Fibroblast of skin of left biceps (primary cell): ENCODE data around the gene ABHD6.
"Not testable (repeated sequence)": the region's sequence is repeated elsewhere in the genome, so short reads cannot be mapped to it uniquely, and the experiment has no call there.

Experiments
- DNase-seq, 2 experiments: peaks; one replicate each; pipeline ENCODE4 v3.0.0-alpha.2; 2013; ENCODE audit warnings: low read depth in 2 of 2

The ABHD6 gene

DNA sequence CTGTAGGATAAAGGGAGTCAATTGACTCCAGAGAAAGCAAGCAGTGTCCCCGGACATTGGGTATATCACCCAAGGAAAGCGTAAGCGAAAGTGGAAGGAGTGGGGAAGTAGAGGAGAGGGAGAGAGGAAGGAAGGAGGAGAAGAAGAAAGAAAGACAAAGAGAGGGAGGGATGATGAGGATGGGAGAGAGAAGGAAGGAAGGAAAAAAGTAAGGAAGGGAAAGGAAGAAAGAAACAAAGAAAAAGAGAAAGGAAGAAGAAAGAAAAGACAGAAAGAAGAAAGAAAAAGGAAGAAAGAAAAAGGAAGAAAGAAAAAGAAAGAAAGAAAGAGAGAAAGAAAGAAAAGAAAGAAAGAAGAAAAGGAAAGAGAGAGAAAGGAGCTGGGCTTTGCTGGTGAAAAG lies 27.7 kb upstream of the ABHD6 start:
- DNase-seq = no peak

GRCh38 chr3:58210761-58211460 lies 26.7 kb upstream of the ABHD6 start, which contains the start of gene DNASE1L3:
TSS of gene DNASE1L3 (minus strand) at chr3:58210972. CDS start at chr3:58210906, 66 bp downstream.
- no peak for DNase-seq

DNA sequence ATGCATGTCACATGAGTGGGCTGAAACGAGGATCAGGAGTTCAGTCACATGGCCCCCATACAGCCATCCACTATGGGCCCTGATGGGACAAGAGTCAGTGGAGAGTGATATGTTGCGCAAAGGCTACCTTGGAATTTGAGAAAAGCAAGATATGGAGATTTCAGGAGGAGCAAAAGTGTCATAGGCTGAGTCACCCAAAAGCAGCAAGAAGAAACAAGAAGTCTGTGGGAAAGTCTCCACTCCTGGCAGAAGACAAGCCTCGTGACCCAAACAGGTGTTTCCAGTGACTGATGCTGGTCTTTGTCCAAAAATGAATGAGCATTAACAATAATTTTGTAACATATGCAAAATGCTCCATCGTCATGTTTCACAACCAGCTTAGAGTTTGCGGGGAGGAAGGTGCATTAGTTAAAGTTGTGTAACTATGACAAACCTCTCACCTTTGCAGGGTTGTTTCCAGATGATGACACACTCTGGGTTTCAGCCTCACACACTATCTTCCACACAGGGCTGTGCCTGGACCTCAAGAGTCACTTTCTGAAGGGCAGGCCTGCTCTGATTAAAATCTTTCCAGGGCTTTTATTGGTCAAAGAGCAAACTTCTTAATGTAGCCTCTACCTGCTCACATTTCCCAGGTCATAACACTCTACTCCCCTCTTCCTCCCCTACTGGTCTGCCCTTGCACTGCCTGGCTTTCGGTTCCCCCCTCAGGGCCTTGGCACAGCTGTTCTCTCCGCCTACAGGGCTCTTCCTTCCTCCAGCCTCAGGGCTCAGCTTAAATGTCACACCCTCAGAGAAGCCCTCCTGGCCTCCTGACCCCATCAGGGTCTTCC lies 22.9 kb upstream of the ABHD6 start:
- no peak for DNase-seq

DNA sequence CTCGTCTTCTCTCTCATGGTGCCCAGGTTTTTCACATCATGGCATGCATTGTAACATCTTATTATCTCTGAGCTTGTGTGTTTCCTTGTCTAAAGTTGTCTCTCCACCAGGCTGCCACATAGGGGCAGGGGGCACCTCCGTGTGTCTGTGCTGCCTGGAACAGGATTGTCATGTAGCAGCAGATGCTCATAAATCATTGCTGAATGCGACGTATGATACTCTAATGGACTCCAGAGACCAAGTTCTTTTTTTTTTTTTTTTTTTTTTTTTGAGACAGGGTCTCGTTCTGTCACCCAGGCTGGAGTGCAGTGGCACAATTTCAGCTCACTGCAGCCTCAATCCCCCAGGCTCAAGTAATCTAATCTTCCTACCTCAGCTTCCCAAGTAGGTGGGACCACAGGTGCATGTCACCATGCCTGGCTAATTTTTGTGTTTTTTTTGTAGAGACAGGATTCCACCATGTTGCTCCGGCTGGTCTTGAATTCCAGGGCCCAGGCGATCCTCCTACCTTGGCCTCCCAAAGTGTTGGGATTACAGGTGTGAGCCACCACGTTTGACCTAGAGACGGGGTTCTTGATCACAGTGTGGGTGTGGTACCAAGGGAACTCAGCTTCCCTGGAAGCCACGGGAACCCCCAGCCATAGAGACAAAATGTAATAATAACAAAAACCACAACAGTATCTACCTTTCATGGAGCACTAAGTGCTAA lies 22.1 kb upstream of the ABHD6 start:
- DNase-seq = no peak

GRCh38 chr3:58216496-58217195 lies 20.9 kb upstream of the ABHD6 start:
- DNase-seq = no peak

DNA sequence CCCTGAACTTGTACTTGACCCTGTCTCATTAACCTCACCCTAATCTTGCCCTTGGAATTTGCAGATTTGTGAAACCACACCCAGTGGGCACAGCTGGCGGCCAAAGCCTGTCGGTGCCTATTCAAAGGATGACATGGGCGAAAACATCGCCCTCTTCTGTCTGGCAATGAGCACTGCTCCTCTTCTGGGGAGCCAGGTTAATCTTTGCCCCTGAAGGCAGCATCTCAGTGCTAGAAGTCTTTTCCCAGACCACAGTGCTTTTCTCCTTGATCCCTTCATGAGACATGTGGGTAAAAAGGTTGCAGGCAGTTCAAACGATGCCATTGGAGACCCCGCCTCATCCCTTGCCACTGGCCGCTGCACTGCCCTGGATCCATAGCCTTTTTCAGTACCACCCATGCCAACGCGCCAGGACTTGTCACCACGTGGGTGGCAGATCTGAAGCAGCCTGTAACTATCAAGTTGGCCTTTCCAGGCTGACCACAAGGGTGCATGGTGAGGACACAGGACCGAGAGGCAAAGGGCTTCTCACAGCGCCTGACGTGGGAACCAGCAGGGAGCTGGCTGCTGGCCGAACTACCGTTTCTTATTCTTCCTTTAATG lies 20.3 kb upstream of the ABHD6 start:
- DNase-seq = no peak

DNA sequence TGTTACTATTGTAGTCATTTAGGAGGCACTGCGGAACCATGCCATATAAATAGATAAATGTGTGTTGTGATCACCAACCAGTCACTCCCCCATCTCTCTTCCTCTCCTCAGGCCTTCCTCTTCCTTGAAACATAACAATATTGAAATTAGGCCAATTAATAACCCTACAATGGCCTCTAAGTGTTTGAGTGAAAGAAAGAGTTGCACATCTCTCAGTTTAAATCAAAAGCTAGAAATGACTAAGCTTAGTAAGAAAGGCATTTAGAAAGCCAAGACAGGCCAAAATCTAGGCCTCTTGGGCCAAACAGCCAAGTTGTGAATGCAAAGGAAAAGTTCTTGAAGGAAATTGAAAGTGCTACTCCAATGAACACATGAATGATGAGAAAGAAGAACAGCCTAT lies 18.7 kb upstream of the ABHD6 start:
- no peak for DNase-seq

DNA sequence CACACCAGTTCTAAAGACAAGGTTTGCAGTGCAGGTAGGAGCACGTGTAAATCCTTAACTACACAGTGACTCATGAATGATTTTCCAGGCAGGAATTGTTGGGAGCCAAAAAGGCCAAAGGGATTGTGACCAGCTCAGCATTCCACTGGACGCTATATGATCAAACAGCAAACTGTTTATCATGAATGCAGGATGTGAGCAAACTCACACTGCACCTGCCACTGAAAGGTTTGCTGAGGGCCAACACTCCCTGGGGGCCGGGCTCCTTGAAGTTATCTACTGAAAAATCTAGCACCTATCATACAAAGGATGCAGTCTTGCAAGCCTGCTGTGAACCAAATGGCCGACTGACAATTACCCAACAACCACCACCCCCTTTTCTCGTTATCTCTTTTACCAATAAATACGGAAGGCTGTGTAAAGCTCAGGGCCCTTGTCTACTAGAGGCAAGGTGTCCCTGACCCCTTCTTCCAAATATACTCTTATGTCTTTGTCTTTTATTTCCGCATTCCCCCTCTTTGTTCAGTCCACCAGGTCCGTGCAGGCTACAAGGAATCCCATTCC lies 15.3 kb upstream of the ABHD6 start:
- no peak for DNase-seq

- no peak for DNase-seq
Measured at GRCh38 chr3:58223855-58224254, 13.7 kb upstream of the ABHD6 start.

DNA sequence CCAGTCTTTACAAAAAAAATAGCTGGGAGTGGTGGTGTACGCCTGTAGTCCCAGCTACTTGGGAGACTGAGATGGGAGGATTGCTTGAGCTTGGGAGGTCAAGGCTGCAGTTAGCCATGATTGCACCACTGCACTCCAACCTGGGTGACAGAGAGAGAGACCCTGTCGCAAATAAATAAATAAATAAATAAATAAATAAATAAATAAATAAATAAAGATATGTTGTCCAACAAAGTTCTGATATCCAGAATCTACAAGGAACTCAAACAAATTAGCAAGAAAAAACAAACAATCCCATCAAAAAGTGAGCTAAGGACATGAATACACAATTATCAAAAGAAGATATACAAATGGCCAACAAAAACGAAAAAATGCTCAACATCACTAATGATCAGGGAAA lies 9.7 kb upstream of the ABHD6 start:
- DNase-seq = not testable (repeated sequence)

- DNase-seq = no peak
Measured at GRCh38 chr3:58230876-58231552, 6.6 kb upstream of the ABHD6 start.

DNA sequence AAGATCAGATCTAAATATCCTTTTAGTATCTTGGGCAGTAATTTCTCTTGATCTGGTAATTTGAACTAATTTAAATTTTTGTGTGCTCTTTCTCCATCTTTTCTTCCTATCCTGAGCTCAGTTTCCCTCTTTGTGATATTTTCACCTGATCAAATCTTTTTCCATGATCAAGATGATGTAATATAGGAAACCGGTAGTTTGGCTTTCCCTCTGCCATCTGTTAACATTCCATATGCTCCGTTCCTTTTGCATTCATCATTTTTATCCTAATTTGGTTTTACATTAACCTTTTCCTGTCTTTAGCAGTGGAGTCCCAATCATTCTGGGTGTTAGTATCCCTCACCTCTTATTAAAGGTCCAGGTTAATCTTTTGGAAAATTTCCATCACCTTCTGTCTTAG lies 5.9 kb upstream of the ABHD6 start:
- no peak for DNase-seq

DNA sequence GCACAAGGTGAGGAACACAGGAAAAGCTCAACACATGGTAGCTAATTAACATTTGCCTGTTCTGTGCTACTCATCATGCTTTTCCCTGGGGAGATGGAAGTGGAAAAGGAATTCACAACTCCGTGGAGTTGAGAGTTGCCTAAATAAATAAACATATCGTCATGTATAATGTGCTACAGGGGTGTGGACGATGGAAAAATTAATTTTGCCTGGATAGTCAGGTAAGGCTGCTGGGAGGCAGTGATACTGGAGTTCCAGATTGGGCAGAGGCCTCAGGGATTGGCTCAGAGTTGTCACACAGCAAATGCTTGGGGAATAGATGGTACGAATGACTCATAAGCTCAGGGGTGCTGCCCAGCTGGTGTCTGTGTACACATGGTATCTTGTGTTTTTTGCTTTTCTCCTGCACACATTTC lies 3.1 kb upstream of the ABHD6 start:
- DNase-seq = no peak

GRCh38 chr3:58235970-58236369 lies 1.6 kb upstream of the ABHD6 start:
- DNase-seq = no peak

DNA sequence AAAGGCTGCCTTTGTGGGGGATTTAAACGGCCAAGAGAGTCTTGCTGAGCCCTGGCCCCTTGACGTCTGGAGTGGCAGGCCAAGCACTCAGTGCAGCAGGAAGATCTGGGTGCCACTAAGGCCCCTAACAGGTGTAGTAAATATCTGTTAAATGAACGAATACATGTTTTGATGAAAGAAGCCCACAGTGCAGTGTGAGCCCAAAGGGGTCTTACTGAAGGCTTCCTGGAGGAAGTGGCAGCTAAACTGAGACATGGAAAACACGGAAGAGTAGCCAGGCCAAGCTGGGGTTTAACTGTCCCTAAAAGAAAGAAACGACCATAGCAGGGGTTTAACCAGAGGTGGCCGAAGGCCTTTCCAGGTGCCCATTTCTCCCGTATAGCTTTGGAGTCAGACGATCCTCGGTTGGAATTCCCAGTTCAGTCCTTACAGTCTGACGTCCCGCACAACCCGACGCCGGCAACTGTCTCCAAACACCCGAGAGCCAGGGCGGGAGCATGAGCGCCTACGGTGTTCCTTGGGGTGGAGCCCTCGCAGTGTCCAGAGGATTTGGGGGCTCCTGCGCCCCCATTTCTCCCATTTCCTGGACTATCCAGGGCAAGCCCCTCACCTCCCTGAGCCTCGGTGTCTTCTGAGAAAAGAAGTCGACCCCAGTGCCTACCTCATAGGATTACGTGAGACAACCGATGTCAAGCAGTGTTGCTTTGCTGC lies 910 bp upstream of the ABHD6 start:
- DNase-seq = no peak

- no peak for DNase-seq
Measured at GRCh38 chr3:58237941-58238681, 519 bp downstream of the ABHD6 start.

DNA sequence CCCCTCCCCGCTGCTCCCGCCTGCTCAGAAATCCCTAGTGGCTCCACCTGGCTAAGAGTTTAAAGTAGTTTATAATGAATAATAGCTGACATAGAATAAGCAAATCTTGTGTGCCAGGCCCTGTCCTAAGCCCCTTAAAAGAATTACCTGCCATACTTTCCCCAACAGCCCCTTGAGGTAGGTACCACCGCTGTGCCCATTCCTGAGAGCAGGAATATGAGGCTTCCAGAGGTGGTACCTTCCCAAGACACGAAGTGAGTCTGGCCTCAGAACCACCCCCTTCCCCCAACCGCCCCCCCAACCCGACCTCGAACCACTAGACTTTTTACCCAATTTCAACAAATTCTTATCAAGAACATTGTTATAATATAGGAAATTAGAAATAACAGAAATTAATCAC lies 1.2 kb downstream of the ABHD6 start:
- no peak for DNase-seq

- DNase-seq = no peak
Measured at GRCh38 chr3:58241306-58242044, 3.9 kb downstream of the ABHD6 start.

GRCh38 chr3:58242340-58242739 lies 4.7 kb downstream of the ABHD6 start:
- no peak for DNase-seq
